IMR-90 (cell line): ENCODE data around the gene PSAPL1. TPM values are rescaled to one million over a fixed set of nuclear protein-coding genes. Genes with fewer than 3 reads are reported as not detected.

Source experiments
- ATAC-seq: fragments of 200-7000 bp; cut with Tn5 transposase; 2 replicates; pipeline ENCODE4 v1.9.1; 2020; ENCODE audit warnings: low read depth, mild to moderate bottlenecking, moderate library complexity
- BruUV-seq: library from RNA; stranded (reverse); fragments of 400-500 nt; replicated peaks from 2 replicates; lab custom pipeline; 2021; lab: Mats Ljungman, UMichigan
- CTCF ChIA-PET: fragments of 300-600 bp; formaldehyde crosslinking; extraction: SDS; loops from one replicate; lab custom pipeline; 2021; ENCODE audit warnings: antibody characterized with exemption; lab: Yijun Ruan, JAX
- POLR2A ChIA-PET: fragments of 300-600 bp; sonication (Branson Sonifier 250); formaldehyde crosslinking; loops from one replicate; lab custom pipeline; 2022; ENCODE audit warnings: antibody characterized with exemption; ENCODE audit not compliant: unreplicated experiment; lab: Charles Lee
- DNase-seq: peaks from one replicate; pipeline ENCODE4 v3.0.0; 2013
- H2AFZ ChIP-seq: replicated peaks from 2 replicates; pipeline ENCODE3; 2013; ENCODE audit warnings: low read length, mild to moderate bottlenecking; ENCODE audit not compliant: poor library complexity
- H2AK5ac ChIP-seq: 2 replicates; pipeline ENCODE4 v1.6.1; 2013; ENCODE audit warnings: low read depth, low read length, inconsistent platforms
- H2AK9ac ChIP-seq: replicated peaks from 2 replicates; pipeline ENCODE3; 2013; ENCODE audit warnings: mild to moderate bottlenecking, low read depth, low read length, moderate library complexity; ENCODE audit not compliant: poor library complexity
- H2BK120ac ChIP-seq: 2 replicates; pipeline ENCODE4 v1.6.1; 2013; ENCODE audit warnings: low read depth, low read length, inconsistent platforms
- H2BK15ac ChIP-seq: 3 replicates; pipeline ENCODE4 v1.6.1; 2013; ENCODE audit warnings: low read depth, low read length, inconsistent platforms
- H2BK20ac ChIP-seq: 2 replicates; pipeline ENCODE4 v1.6.1; 2013; ENCODE audit warnings: low read depth, mild to moderate bottlenecking, inconsistent platforms, low read length, moderate library complexity
- H2BK5ac ChIP-seq: 2 replicates; pipeline ENCODE4 v1.6.1; 2013; ENCODE audit warnings: mild to moderate bottlenecking, low read depth, low read length, inconsistent platforms; ENCODE audit not compliant: poor library complexity, severe bottlenecking
- H3K14ac ChIP-seq: replicated peaks from 2 replicates; pipeline ENCODE4 v1.6.1; 2013; ENCODE audit warnings: low read depth, low read length, inconsistent platforms
- H3K18ac ChIP-seq: 2 replicates; pipeline ENCODE4 v1.6.1; 2013; ENCODE audit warnings: low read depth, low read length, control low read depth
- H3K23ac ChIP-seq: 2 replicates; pipeline ENCODE4 v1.6.1; 2013; ENCODE audit warnings: low read depth, low read length, inconsistent platforms
- H3K27ac ChIP-seq: 2 replicates; pipeline ENCODE4 v1.5.1; 2013; ENCODE audit warnings: mild to moderate bottlenecking, control low read depth, low read length; ENCODE audit not compliant: insufficient read depth
- H3K27me3 ChIP-seq: 2 replicates; pipeline ENCODE4 v1.6.1; 2013; ENCODE audit warnings: low read length; ENCODE audit not compliant: control insufficient read depth, insufficient read depth
- H3K36me3 ChIP-seq: 2 replicates; pipeline ENCODE4 v1.6.1; 2013; ENCODE audit warnings: low read length, mixed read lengths; ENCODE audit not compliant: control insufficient read depth, insufficient read depth
- H3K4ac ChIP-seq: 2 replicates; pipeline ENCODE4 v1.6.1; 2013; ENCODE audit warnings: low read depth, low read length, inconsistent platforms
- H3K4me1 ChIP-seq: 2 replicates; pipeline ENCODE4 v1.6.1; 2013; ENCODE audit warnings: low read length, mixed read lengths; ENCODE audit not compliant: control insufficient read depth, insufficient read depth
- H3K4me2 ChIP-seq: 2 replicates; pipeline ENCODE4 v1.6.1; 2013; ENCODE audit warnings: low read depth, mild to moderate bottlenecking, control low read depth, low read length, moderate library complexity
- H3K4me3 ChIP-seq: 2 replicates; pipeline ENCODE4 v1.5.1; 2013; ENCODE audit warnings: low read depth, mild to moderate bottlenecking, control low read depth, low read length, moderate library complexity; ENCODE audit not compliant: insufficient read depth
- H3K56ac ChIP-seq: 2 replicates; pipeline ENCODE4 v1.6.1; 2013; ENCODE audit warnings: low read length, inconsistent platforms; ENCODE audit not compliant: insufficient read depth; ENCODE audit errors: extremely low read depth
- H3K79me1 ChIP-seq, 2 experiments: 2 replicates each; pipeline ENCODE4 v1.6.1; 2013; ENCODE audit warnings: low read length in 2 of 2, inconsistent platforms in 1 of 2, low read depth in 1 of 2
- H3K9ac ChIP-seq: 2 replicates; pipeline ENCODE4 v1.6.1; 2013; ENCODE audit warnings: low read depth, low read length, control low read depth
- H3K9me1 ChIP-seq: 2 replicates; pipeline ENCODE4 v1.6.1; 2013; ENCODE audit warnings: low read length, inconsistent platforms; ENCODE audit not compliant: insufficient read depth
- H3K9me3 ChIP-seq: 2 replicates; pipeline ENCODE4 v1.6.1; 2013; ENCODE audit warnings: low read length; ENCODE audit not compliant: control insufficient read depth, insufficient read depth
- H4K20me1 ChIP-seq: 2 replicates; pipeline ENCODE4 v1.6.1; 2013; ENCODE audit warnings: low read length, inconsistent platforms; ENCODE audit not compliant: insufficient read depth
- H4K5ac ChIP-seq: 2 replicates; pipeline ENCODE4 v1.6.1; 2013; ENCODE audit warnings: mild to moderate bottlenecking, low read depth, low read length, control low read depth
- H4K8ac ChIP-seq, 2 experiments: 2 replicates each; pipeline ENCODE4 v1.6.1; 2013; ENCODE audit warnings: low read depth in 2 of 2, low read length in 2 of 2, control low read depth in 1 of 2, inconsistent platforms in 1 of 2
- H4K91ac ChIP-seq: 2 replicates; pipeline ENCODE4 v1.6.1; 2013; ENCODE audit warnings: low read depth, low read length, inconsistent platforms; ENCODE audit not compliant: insufficient read depth
- BHLHE40 ChIP-seq: fragments of 150-350 bp; IDR thresholded peaks from 2 replicates; pipeline ENCODE4 v1.6.1; 2016; ENCODE audit warnings: mild to moderate bottlenecking, low read depth, low read length
- CEBPB ChIP-seq: IDR thresholded peaks from 2 replicates; pipeline ENCODE4 v1.6.1; 2012; ENCODE audit warnings: low read depth, low read length, improper control_type of control experiment
- CHD1 ChIP-seq: IDR thresholded peaks from 2 replicates; pipeline ENCODE4 v1.6.1; 2012; ENCODE audit warnings: low read depth, low read length, improper control_type of control experiment
- CTCF ChIP-seq: conservative IDR thresholded peaks from 2 replicates; pipeline ENCODE4 v1.5.1; 2012; ENCODE audit warnings: mild to moderate bottlenecking, low read depth, low read length, improper control_type of control experiment
- FOS ChIP-seq: fragments of 150-350 bp; IDR thresholded peaks from 2 replicates; pipeline ENCODE4 v1.6.1; 2016; ENCODE audit warnings: low read depth, low read length
- MAFK ChIP-seq: IDR thresholded peaks from 2 replicates; pipeline ENCODE4 v1.6.1; 2012; ENCODE audit warnings: low read depth, low read length, improper control_type of control experiment
- MAZ ChIP-seq: IDR thresholded peaks from 2 replicates; pipeline ENCODE4 v1.6.1; 2012; ENCODE audit warnings: low read depth, mild to moderate bottlenecking, low read length, improper control_type of control experiment, moderate library complexity, borderline replicate concordance
- NFE2L2 ChIP-seq: fragments of 150-350 bp; IDR thresholded peaks from 2 replicates; pipeline ENCODE4 v1.6.1; 2016; ENCODE audit warnings: low read depth, mild to moderate bottlenecking, low read length
- POLR2A ChIP-seq: IDR thresholded peaks from 2 replicates; pipeline ENCODE4 v1.6.1; 2012; ENCODE audit warnings: mild to moderate bottlenecking, low read depth, low read length
- RAD21 ChIP-seq: IDR thresholded peaks from 2 replicates; pipeline ENCODE4 v1.6.1; 2012; ENCODE audit warnings: low read length, improper control_type of control experiment
- RFX5 ChIP-seq: IDR thresholded peaks from 2 replicates; pipeline ENCODE4 v1.8.0; 2012; ENCODE audit warnings: low read depth, mild to moderate bottlenecking, low read length, moderate library complexity
- SMC3 ChIP-seq: fragments of 150-350 bp; IDR thresholded peaks from 2 replicates; pipeline ENCODE4 v1.6.1; 2016; ENCODE audit warnings: low read depth, mild to moderate bottlenecking, antibody characterized with exemption, low read length, moderate library complexity
- USF2 ChIP-seq: fragments of 150-350 bp; IDR thresholded peaks from 2 replicates; pipeline ENCODE4 v1.6.1; 2017; ENCODE audit warnings: mild to moderate bottlenecking, antibody characterized with exemption, low read length, low read depth
- WGBS, 2 experiments: methylation state at CpG; one replicate each; pipeline versions ENCODE4 v1.1.5 to v1.1.7; 2013; ENCODE audit warnings: missing lambda C conversion rate in 2 of 2; ENCODE audit not compliant: insufficient read length in 1 of 2; ENCODE audit errors: extremely low coverage in 2 of 2; 5-methylcytosine and 5-hydroxymethylcytosine counted together
- dilution Hi-C: fragments of 300-500 bp; cut with HindIII; formaldehyde crosslinking; loops from one replicate; pipeline ENCODE4 v1.14.3; 2018; ENCODE audit warnings: low sequenced_read_pairs; ENCODE audit not compliant: unreplicated experiment
- in situ Hi-C: fragments of 300-500 bp; cut with MboI; formaldehyde crosslinking; loops from 3 replicates; pipeline ENCODE4 v1.14.3; 2019; ENCODE audit warnings: low sequenced_read_pairs, inconsistent platforms, mixed read lengths
- intact Hi-C: fragments of 100-400 bp; cut with micrococcal nuclease; formaldehyde crosslinking; loops from 2 replicates; pipeline ENCODE4 v1.10.0; 2022
- polyA plus RNA-seq, 3 experiments: library from polyadenylated mRNA; depleted of rRNA; stranded (reverse); fragments of >200 nt; gene quantifications; 2 replicates each; pipeline ENCODE4 v1.2.3, GENCODE V29; 2012; ENCODE audit warnings: low replicate concordance in 1 of 3
- total RNA-seq: library from RNA; depleted of rRNA; stranded (reverse); fragments of >200 nt; gene quantifications from 2 replicates; pipeline ENCODE4 v1.2.3, GENCODE V29; 2012

PSAPL1 gene
- total and polyA plus RNA-seq, 2 of the 4 experiments (the other 2 are of a cell fraction): not detected

- CTCF ChIA-PET: interaction anchor here (0.6 kb wide), 1 partner anchor 578 kb away, joined by 3 read pairs; no protein-coding TSS in a partner anchor
- no peak overlapping the region for H3K27ac ChIP-seq
- no peak overlapping the region for H3K56ac ChIP-seq
- H3K4me3 ChIP-seq: no peak overlapping the region
- no peaks in the 10 kb centered on the region for H3K9me3 ChIP-seq
- intact Hi-C loops (no loop called here), in situ Hi-C loops (no loop called here), dilution Hi-C loops (no loop called here)
- H4K5ac ChIP-seq: no peak overlapping the region
- no peaks in the 10 kb centered on the region for H3K36me3 ChIP-seq
- H2BK120ac ChIP-seq: no peak overlapping the region
- H3K4me1 ChIP-seq: no peaks in the 10 kb centered on the region
- TF ChIP-seq SMC3 (no peak), POLR2A (no peak), CEBPB (no peak), CHD1 (no peak), MAFK (no peak), CTCF (no peak), MAZ (no peak), FOS (no peak), RFX5 (no peak), USF2 (no peak), NFE2L2 (no peak), RAD21 (no peak), BHLHE40 (no peak)
- H2AFZ ChIP-seq: no peak overlapping the region
- H3K18ac ChIP-seq: no peak overlapping the region
- H2BK15ac ChIP-seq: no peak overlapping the region
- peaks cover 23% of the 10 kb centered on the region for H3K27me3 ChIP-seq
- 18% methylated on average over 3 of the region's 3 CpGs; no CpG with 5 or more reads in 1 of the 2 experiments for WGBS, 2 experiments
- no peak overlapping the region for H3K9ac ChIP-seq
- no peak overlapping the region for H3K14ac ChIP-seq
- no peak overlapping the region for H3K4me2 ChIP-seq
- no peak overlapping the region for H2AK9ac ChIP-seq
- no TSS peak for BruUV-seq
- POLR2A ChIA-PET: no interaction called here
- H3K4ac ChIP-seq: no peak overlapping the region
- H2BK5ac ChIP-seq: no peak overlapping the region
- H3K9me1 ChIP-seq: no peaks in the 10 kb centered on the region
- H4K91ac ChIP-seq: no peak overlapping the region
- no peaks in the 10 kb centered on the region for H4K20me1 ChIP-seq
- DNase-seq (no peak), ATAC-seq (no peak)
- H2AK5ac ChIP-seq: no peak overlapping the region
- no peak overlapping the region for H4K8ac ChIP-seq
- no peak overlapping the region for H3K23ac ChIP-seq
- no peaks in the 10 kb centered on the region for H3K79me1 ChIP-seq
- H2BK20ac ChIP-seq: no peak overlapping the region
These were observed 9.6 kb upstream of the PSAPL1 start for GRCh38 chr4:7444314-7444713.
